PC-3 (cell line): ENCODE measurements around the gene MGLL. TPM values are rescaled to one million over a fixed set of nuclear protein-coding genes. Genes with fewer than 3 reads are reported as not detected.

ENCODE experiments used
- ATAC-seq: fragments of 200-7000 bp; cut with Tn5 transposase; 2 replicates; pipeline ENCODE4 v1.9.1; 2020; ENCODE audit warnings: mild to moderate bottlenecking, moderate library complexity
- BruUV-seq: library from RNA; stranded (reverse); fragments of 400-500 nt; replicated peaks from 2 replicates; lab custom pipeline; 2021; lab: Mats Ljungman, UMichigan
- CTCF ChIA-PET: fragments of 300-600 bp; sonication (Branson Sonifier 250); formaldehyde crosslinking; loops from one replicate; lab custom pipeline; 2022; ENCODE audit warnings: antibody characterized with exemption; lab: Charles Lee
- POLR2A ChIA-PET: fragments of 300-600 bp; sonication (Branson Sonifier 250); formaldehyde crosslinking; loops from one replicate; lab custom pipeline; 2022; ENCODE audit warnings: antibody characterized with exemption; ENCODE audit not compliant: unreplicated experiment; lab: Charles Lee
- DNase-seq: peaks from one replicate; pipeline ENCODE4 v3.0.0-alpha.2; 2015
- H2AFZ ChIP-seq: fragments of 300-600 bp; sonication (generic); 2 replicates; pipeline ENCODE4 v1.6.0; 2016; ENCODE audit warnings: antibody characterized with exemption, low read length
- H3F3A ChIP-seq: fragments of 300-600 bp; sonication (generic); one replicate; pipeline ENCODE4 v1.6.0; 2017; ENCODE audit warnings: antibody characterized with exemption, low read length, control low read depth, mild to moderate bottlenecking; ENCODE audit not compliant: unreplicated experiment
- H3K27ac ChIP-seq: fragments of 300-600 bp; sonication (generic); 2 replicates; pipeline ENCODE4 v1.5.1; 2016; ENCODE audit warnings: mild to moderate bottlenecking, low read length
- H3K27me3 ChIP-seq: fragments of 300-600 bp; sonication (generic); 2 replicates; pipeline ENCODE4 v1.6.1; 2016; ENCODE audit warnings: low read length, mixed read lengths
- H3K36me3 ChIP-seq: fragments of 300-600 bp; sonication (generic); 2 replicates; pipeline ENCODE4 v1.6.1; 2016; ENCODE audit warnings: low read depth, mixed run types, low read length, mixed read lengths
- H3K4me1 ChIP-seq: fragments of 300-600 bp; sonication (generic); 2 replicates; pipeline ENCODE4 v1.5.1; 2016; ENCODE audit warnings: low read length; ENCODE audit not compliant: insufficient read depth
- H3K4me2 ChIP-seq: fragments of 300-600 bp; sonication (generic); 2 replicates; pipeline ENCODE4 v1.6.0; 2016; ENCODE audit warnings: low read length
- H3K4me3 ChIP-seq: fragments of 300-600 bp; sonication (generic); 2 replicates; pipeline ENCODE4 v1.5.1; 2016; ENCODE audit warnings: mild to moderate bottlenecking, low read length, mixed read lengths
- H3K79me2 ChIP-seq: fragments of 300-600 bp; sonication (generic); 2 replicates; pipeline ENCODE4 v1.6.1; 2017; ENCODE audit warnings: low read length, mixed read lengths
- H3K9ac ChIP-seq: fragments of 300-600 bp; sonication (generic); 2 replicates; pipeline ENCODE4 v1.6.0; 2016; ENCODE audit warnings: mild to moderate bottlenecking, low read length
- H3K9me2 ChIP-seq: fragments of 300-600 bp; sonication (generic); replicated peaks from 2 replicates; pipeline ENCODE4 v1.6.1; 2016; ENCODE audit warnings: mixed run types, low read length, mixed read lengths
- H3K9me3 ChIP-seq: fragments of 300-600 bp; sonication (generic); 2 replicates; pipeline ENCODE4 v1.6.1; 2016; ENCODE audit warnings: low read length, mixed read lengths
- H4K20me1 ChIP-seq: fragments of 300-600 bp; sonication (generic); 2 replicates; pipeline ENCODE4 v1.6.1; 2016; ENCODE audit warnings: low read length, mixed read lengths
- CTCF ChIP-seq: fragments of 300-600 bp; sonication (generic); conservative IDR thresholded peaks from 2 replicates; pipeline ENCODE4 v1.5.1; 2017; ENCODE audit warnings: antibody characterized with exemption, low read depth, mild to moderate bottlenecking, low read length
- EZH2 ChIP-seq: fragments of 300-600 bp; sonication (generic); IDR thresholded peaks from one replicate; pipeline ENCODE4 v1.6.1; 2017; ENCODE audit warnings: antibody characterized with exemption, mild to moderate bottlenecking, low read length; ENCODE audit not compliant: unreplicated experiment
- EZH2phosphoT487 ChIP-seq: fragments of 300-600 bp; sonication (generic); IDR thresholded peaks from 2 replicates; pipeline ENCODE4 v1.6.1; 2018; ENCODE audit warnings: mild to moderate bottlenecking, antibody characterized with exemption, low read length, borderline replicate concordance
- intact Hi-C: fragments of 100-400 bp; cut with micrococcal nuclease; formaldehyde crosslinking; loops from 2 replicates; pipeline ENCODE4 v1.9.0; 2023
- total RNA-seq: library from RNA; depleted of rRNA; stranded (reverse); fragments of >200 nt; gene quantifications from 2 replicates; pipeline ENCODE4 v1.2.3, GENCODE V29; 2014

MGLL gene
- total RNA-seq, 1 experiment from 2014 or later: 38.7 TPM

GRCh38 chr3:127744875-127745274 is 77.4 kb downstream of the MGLL start:
- Histone ChIP-seq H3K4me2 (no peak overlapping the region), H3K36me3 (peaks cover 4% of the 10 kb centered on the region), H3K9ac (no peak overlapping the region), H3K27me3 (no peaks in the 10 kb centered on the region), H3K9me2 (no peaks in the 10 kb centered on the region), H2AFZ (no peak overlapping the region), H3K27ac (no peak overlapping the region), H3K79me2 (peaks cover 8% of the 10 kb centered on the region; the same call in 1 of the 2 replicates), H3F3A (peaks cover 9% of the 10 kb centered on the region), H3K9me3 (no peaks in the 10 kb centered on the region), H3K4me3 (no peak overlapping the region), H4K20me1 (no peaks in the 10 kb centered on the region), H3K4me1 (peaks cover 38% of the 10 kb centered on the region)
- BruUV-seq: no TSS peak
- POLR2A ChIA-PET: no interaction called here
- ATAC-seq: no peak
- TF ChIP-seq EZH2 (no peak), CTCF (no peak), EZH2phosphoT487 (no peak)
- intact Hi-C loops: loop anchor here (5.0 kb wide), 2 partner anchors 77 to 217 kb away; partner anchors contain the start of gene MGLL
- no peak for DNase-seq
- CTCF ChIA-PET: no interaction called here

GRCh38 chr3:127744253-127744815 is 78.0 kb downstream of the MGLL start:
- no peak for ATAC-seq
- no peak overlapping the region for H3K4me2 ChIP-seq
- CTCF ChIA-PET: no interaction called here

More at GRCh38 chr3:127744253-127744815, 78.0 kb downstream of the MGLL start:
- no peak overlapping the region for H3K9ac ChIP-seq
- intact Hi-C loops: no loop called here
- no peaks in the 10 kb centered on the region for H3K9me2 ChIP-seq
- peaks cover 9% of the 10 kb centered on the region for H3F3A ChIP-seq
- no peaks in the 10 kb centered on the region; the same call in 1 of the 2 replicates for H3K36me3 ChIP-seq
- no peak overlapping the region for H3K4me3 ChIP-seq
- POLR2A ChIA-PET: no interaction called here
- BruUV-seq: no TSS peak
- no peaks in the 10 kb centered on the region for H4K20me1 ChIP-seq
- no peak overlapping the region for H3K27ac ChIP-seq
- H3K9me3 ChIP-seq: no peaks in the 10 kb centered on the region
- H3K4me1 ChIP-seq: peaks cover 33% of the 10 kb centered on the region
- no peak for DNase-seq
- H3K79me2 ChIP-seq: peaks cover 5% of the 10 kb centered on the region; the same call in 1 of the 2 replicates
- no peaks in the 10 kb centered on the region for H3K27me3 ChIP-seq
- TF ChIP-seq EZH2phosphoT487 (no peak), EZH2 (no peak), CTCF (no peak)
- H2AFZ ChIP-seq: no peak overlapping the region
